KOPT-K1 (cell line): ENCODE data around the gene UNC13C.
"Not testable (repeated sequence)": the region's sequence is repeated elsewhere in the genome, so short reads cannot be mapped to it uniquely, and the experiment has no call there.

Experiments
- H3K27ac ChIP-seq: fragments of 200-600 bp; sonication (generic); 2 replicates; pipeline ENCODE4 v1.5.1; 2016; ENCODE audit warnings: antibody characterized with exemption, mild to moderate bottlenecking, low read depth, low read length; ENCODE audit not compliant: poor library complexity, severe bottlenecking
- H3K36me3 ChIP-seq: fragments of 200-600 bp; sonication (generic); 2 replicates; pipeline ENCODE4 v1.5.1; 2017; ENCODE audit warnings: antibody characterized with exemption, mild to moderate bottlenecking, low read length, moderate library complexity; ENCODE audit not compliant: insufficient read depth
- H3K9me3 ChIP-seq: fragments of 200-600 bp; sonication (generic); 2 replicates; pipeline ENCODE4 v1.5.1; 2017; ENCODE audit warnings: antibody characterized with exemption, low read length, mild to moderate bottlenecking; ENCODE audit not compliant: insufficient read depth, poor library complexity, severe bottlenecking

Gene UNC13C

GRCh38 chr15:53978253-53978906 is at the start of gene UNC13C:
TSS of gene UNC13C (plus strand) at chr15:53978441. CDS start at chr15:54012904, 34,463 bp downstream.
- Histone ChIP-seq H3K27ac (no peak within 1 kb of the TSS), H3K36me3 (no peaks in the 10 kb centered on the region)

GRCh38 chr15:53936137-53936536 is 42.1 kb upstream of the UNC13C start:
- Histone ChIP-seq H3K27ac (no peak overlapping the region), H3K9me3 (no peaks in the 10 kb centered on the region), H3K36me3 (no peaks in the 10 kb centered on the region)

More at GRCh38 chr15:53978253-53978906, at the start of gene UNC13C:
- no peaks in the 10 kb centered on the region for H3K9me3 ChIP-seq

GRCh38 chr15:53937632-53938031 is 40.6 kb upstream of the UNC13C start:
- not testable (repeated sequence) for H3K9me3 ChIP-seq, H3K36me3 ChIP-seq, H3K27ac ChIP-seq

- Histone ChIP-seq H3K36me3 (no peaks in the 10 kb centered on the region), H3K27ac (no peak overlapping the region), H3K9me3 (no peaks in the 10 kb centered on the region)
These were observed 27.7 kb upstream of the UNC13C start for GRCh38 chr15:53950572-53950971.

- Histone ChIP-seq H3K27ac (no peak overlapping the region), H3K36me3 (no peaks in the 10 kb centered on the region), H3K9me3 (no peaks in the 10 kb centered on the region)
These were observed 22.8 kb upstream of the UNC13C start for GRCh38 chr15:53955396-53955795.

GRCh38 chr15:53962646-53963561 is 15.3 kb upstream of the UNC13C start:
- no peak overlapping the region for H3K27ac ChIP-seq
- no peaks in the 10 kb centered on the region for H3K9me3 ChIP-seq
- no peaks in the 10 kb centered on the region for H3K36me3 ChIP-seq

GRCh38 chr15:53963801-53964200 is 14.4 kb upstream of the UNC13C start:
- Histone ChIP-seq H3K9me3 (no peaks in the 10 kb centered on the region), H3K36me3 (no peaks in the 10 kb centered on the region), H3K27ac (no peak overlapping the region)

- H3K9me3 ChIP-seq, result no peaks in the 10 kb centered on the region
- H3K27ac ChIP-seq, result no peak overlapping the region
- no peaks in the 10 kb centered on the region for H3K36me3 ChIP-seq
These were observed 4.1 kb upstream of the UNC13C start for GRCh38 chr15:53974121-53974520.

- Histone ChIP-seq H3K9me3 (no peaks in the 10 kb centered on the region), H3K36me3 (no peaks in the 10 kb centered on the region), H3K27ac (no peak overlapping the region)
These were observed 3.4 kb upstream of the UNC13C start for GRCh38 chr15:53974813-53975212.

- Histone ChIP-seq H3K27ac (no peak overlapping the region), H3K36me3 (no peaks in the 10 kb centered on the region), H3K9me3 (no peaks in the 10 kb centered on the region)
These were observed 1.3 kb upstream of the UNC13C start for GRCh38 chr15:53976844-53977392.

- Histone ChIP-seq H3K36me3 (no peaks in the 10 kb centered on the region), H3K9me3 (no peaks in the 10 kb centered on the region)
These were observed 979 bp downstream of the UNC13C start for GRCh38 chr15:53979051-53979788.

GRCh38 chr15:53980021-53980420 is 1.8 kb downstream of the UNC13C start:
- Histone ChIP-seq H3K36me3 (no peaks in the 10 kb centered on the region), H3K27ac (no peak overlapping the region), H3K9me3 (no peaks in the 10 kb centered on the region)

More at GRCh38 chr15:53979051-53979788, 979 bp downstream of the UNC13C start:
- no peak overlapping the region for H3K27ac ChIP-seq

- Histone ChIP-seq H3K27ac (no peak overlapping the region), H3K36me3 (no peaks in the 10 kb centered on the region), H3K9me3 (no peaks in the 10 kb centered on the region)
These were observed 3.9 kb downstream of the UNC13C start for GRCh38 chr15:53982071-53982680.

- no peak overlapping the region for H3K27ac ChIP-seq
- H3K36me3 ChIP-seq, result no peaks in the 10 kb centered on the region
- H3K9me3 ChIP-seq, result no peaks in the 10 kb centered on the region
These were observed 4.6 kb downstream of the UNC13C start for GRCh38 chr15:53982876-53983275.
